SJCRH30 (cell line): ENCODE data around the gene RFPL3. TPM values are rescaled to one million over a fixed set of nuclear protein-coding genes. Genes with fewer than 3 reads are reported as not detected.
"Not testable (repeated sequence)": the region's sequence is repeated elsewhere in the genome, so short reads cannot be mapped to it uniquely, and the experiment has no call there.

Source experiments
- DNase-seq, 2 experiments: peaks; one replicate each; pipeline ENCODE4 v3.0.0-alpha.2; 2015 to 2020
- H3K27ac ChIP-seq: fragments of 250-450 bp; sonication (Bioruptor Pico); 2 replicates; pipeline ENCODE4 v1.5.1; 2020; ENCODE audit warnings: mild to moderate bottlenecking, moderate library complexity
- H3K27me3 ChIP-seq: fragments of 250-450 bp; sonication (Bioruptor Pico); 2 replicates; pipeline ENCODE4 v1.5.1; 2020; ENCODE audit warnings: mild to moderate bottlenecking, moderate library complexity
- H3K36me3 ChIP-seq: fragments of 250-450 bp; sonication (Bioruptor Pico); 2 replicates; pipeline ENCODE4 v1.5.1; 2020; ENCODE audit warnings: mild to moderate bottlenecking, moderate library complexity
- H3K4me1 ChIP-seq: fragments of 250-450 bp; sonication (Bioruptor Pico); 2 replicates; pipeline ENCODE4 v1.5.1; 2020; ENCODE audit warnings: mild to moderate bottlenecking, moderate library complexity
- H3K4me3 ChIP-seq: fragments of 250-450 bp; sonication (Bioruptor Pico); 2 replicates; pipeline ENCODE4 v1.5.1; 2020; ENCODE audit warnings: mild to moderate bottlenecking, moderate library complexity
- H3K9me3 ChIP-seq: fragments of 250-450 bp; sonication (Bioruptor Pico); replicated peaks from 2 replicates; pipeline ENCODE4 v1.5.1; 2020; ENCODE audit warnings: mild to moderate bottlenecking, moderate library complexity
- total RNA-seq: library from RNA; depleted of rRNA; stranded (reverse); fragments of >200 nt; shearing (Covaris generic); gene quantifications from 2 replicates; pipeline ENCODE4 v1.2.3, GENCODE V29; 2014

RFPL3 gene
- total RNA-seq, 1 experiment from 2014 or later = not detected

- H3K36me3 ChIP-seq = no peaks in the 10 kb centered on the region
- no peak overlapping the region for H3K27ac ChIP-seq
- DNase-seq = no peak
These were observed 20.8 kb upstream of the RFPL3 start for GRCh38 chr22:32336771-32337424.

GRCh38 chr22:32337425-32337824 lies 20.2 kb upstream of the RFPL3 start:
- not testable (repeated sequence) for DNase-seq, H3K27ac ChIP-seq, H3K9me3 ChIP-seq, H3K36me3 ChIP-seq, H3K4me3 ChIP-seq, H3K4me1 ChIP-seq, H3K27me3 ChIP-seq

More at GRCh38 chr22:32336771-32337424, 20.8 kb upstream of the RFPL3 start:
- H3K27me3 ChIP-seq = no peaks in the 10 kb centered on the region
- no peaks in the 10 kb centered on the region for H3K9me3 ChIP-seq
- no peak overlapping the region for H3K4me3 ChIP-seq
- H3K4me1 ChIP-seq = no peaks in the 10 kb centered on the region

DNA sequence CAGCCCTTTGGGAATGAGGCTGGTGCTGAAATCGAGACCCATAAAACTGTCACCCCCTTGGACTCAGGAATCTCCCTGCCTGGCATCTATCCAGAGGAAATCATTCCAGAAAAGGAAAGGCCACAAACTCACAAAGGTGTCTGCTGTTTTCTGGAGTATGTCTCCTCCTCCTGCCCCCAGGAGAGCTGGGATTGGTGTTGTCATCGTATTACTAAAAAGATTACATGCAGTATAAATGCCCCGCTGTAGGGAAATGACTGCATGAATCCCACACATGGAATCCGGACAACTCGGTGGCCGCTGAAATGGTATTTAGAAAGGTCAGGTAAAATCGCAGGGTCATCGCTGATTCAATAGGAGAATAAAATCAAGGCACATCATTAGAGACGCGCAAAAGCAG lies 18.9 kb upstream of the RFPL3 start:
- no peak overlapping the region for H3K27ac ChIP-seq
- no peak overlapping the region for H3K4me3 ChIP-seq
- no peak for DNase-seq
- H3K4me1 ChIP-seq = no peaks in the 10 kb centered on the region
- H3K9me3 ChIP-seq = no peaks in the 10 kb centered on the region
- no peaks in the 10 kb centered on the region for H3K36me3 ChIP-seq
- no peaks in the 10 kb centered on the region for H3K27me3 ChIP-seq

DNA sequence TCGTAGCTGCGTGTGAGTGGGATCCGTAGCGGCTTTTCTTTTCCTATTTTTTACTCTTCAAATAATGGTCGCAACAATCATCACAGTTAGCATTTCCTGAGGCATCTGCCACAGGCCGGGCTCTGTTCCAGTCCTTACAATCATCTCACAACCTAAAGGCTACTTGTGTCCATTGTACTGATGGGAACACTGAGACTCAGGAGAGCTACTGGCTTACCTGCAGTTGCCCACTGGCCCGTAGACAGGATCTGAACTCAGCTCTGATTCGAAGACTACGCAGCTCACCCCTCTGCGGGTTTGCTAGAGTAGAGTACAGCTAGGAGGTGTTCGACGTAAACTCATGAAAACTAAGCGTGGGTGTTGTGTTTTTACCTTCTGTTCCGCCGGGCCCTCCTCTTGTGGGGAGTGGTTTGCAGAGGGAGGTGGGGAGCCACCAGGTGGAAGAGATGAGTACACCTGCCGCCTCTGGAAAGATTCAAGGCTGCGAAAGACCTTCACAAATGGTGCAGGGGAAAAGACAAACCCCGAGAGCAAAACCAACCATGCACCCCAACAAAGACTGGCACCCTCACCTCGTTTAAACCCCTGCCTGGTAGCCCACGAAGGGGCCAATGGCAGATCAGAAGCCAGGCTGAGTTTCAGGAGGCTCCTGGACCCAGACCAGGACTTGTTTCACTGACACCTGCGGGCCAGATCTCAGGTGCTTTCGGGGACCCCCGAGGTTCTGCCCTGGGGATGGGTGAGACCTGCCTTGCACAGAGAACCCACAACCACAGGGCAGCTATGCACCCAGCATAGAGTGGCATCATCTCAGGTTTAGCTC lies 18.3 kb upstream of the RFPL3 start:
- H3K27ac ChIP-seq = no peak overlapping the region
- H3K36me3 ChIP-seq = no peaks in the 10 kb centered on the region
- H3K27me3 ChIP-seq = no peaks in the 10 kb centered on the region
- no peaks in the 10 kb centered on the region for H3K4me1 ChIP-seq
- H3K9me3 ChIP-seq = no peaks in the 10 kb centered on the region
- DNase-seq = no peak
- no peak overlapping the region for H3K4me3 ChIP-seq

DNA sequence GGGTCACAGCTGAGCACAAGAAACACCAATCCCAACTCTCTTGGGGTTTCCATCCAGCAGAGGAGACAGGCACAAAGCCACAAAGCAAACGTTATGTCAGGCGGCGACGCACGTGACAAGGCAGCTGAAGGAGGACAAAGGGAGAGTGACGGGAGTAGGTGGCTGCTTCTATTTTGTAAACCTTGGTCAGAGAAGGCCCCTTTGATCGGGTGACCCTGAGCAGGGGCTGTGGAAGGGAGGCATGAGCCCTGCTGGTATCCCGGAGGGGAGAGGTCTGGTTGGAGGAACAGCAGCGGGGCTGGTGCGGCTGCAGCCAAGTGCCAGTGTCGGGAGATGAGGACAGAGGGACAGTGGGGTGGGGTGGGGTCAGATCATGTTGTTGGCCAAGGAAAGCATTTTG lies 17.3 kb upstream of the RFPL3 start:
- H3K4me1 ChIP-seq = no peaks in the 10 kb centered on the region
- H3K4me3 ChIP-seq = no peak overlapping the region
- H3K27ac ChIP-seq = no peak overlapping the region
- no peaks in the 10 kb centered on the region for H3K36me3 ChIP-seq
- H3K9me3 ChIP-seq = no peaks in the 10 kb centered on the region
- H3K27me3 ChIP-seq = no peaks in the 10 kb centered on the region
- DNase-seq = peak; percentile 29 to 43

GRCh38 chr22:32341122-32341740 lies 16.4 kb upstream of the RFPL3 start:
- Histone ChIP-seq H3K9me3 (no peaks in the 10 kb centered on the region), H3K4me3 (no peak overlapping the region), H3K36me3 (no peaks in the 10 kb centered on the region), H3K27ac (no peak overlapping the region), H3K27me3 (no peaks in the 10 kb centered on the region), H3K4me1 (no peaks in the 10 kb centered on the region)
- DNase-seq = no peak

- H3K4me1 ChIP-seq = no peaks in the 10 kb centered on the region
- H3K9me3 ChIP-seq = no peaks in the 10 kb centered on the region
- no peak for DNase-seq
- H3K4me3 ChIP-seq = no peak overlapping the region
- no peaks in the 10 kb centered on the region for H3K27me3 ChIP-seq
- H3K27ac ChIP-seq = no peak overlapping the region
- H3K36me3 ChIP-seq = no peaks in the 10 kb centered on the region
These were observed 14.7 kb upstream of the RFPL3 start for GRCh38 chr22:32342977-32343376.

GRCh38 chr22:32343941-32344340 lies 13.7 kb upstream of the RFPL3 start:
- Histone ChIP-seq H3K9me3 (no peaks in the 10 kb centered on the region), H3K27me3 (no peaks in the 10 kb centered on the region), H3K4me3 (no peak overlapping the region), H3K4me1 (no peaks in the 10 kb centered on the region), H3K36me3 (no peaks in the 10 kb centered on the region), H3K27ac (no peak overlapping the region)
- no peak for DNase-seq

DNA sequence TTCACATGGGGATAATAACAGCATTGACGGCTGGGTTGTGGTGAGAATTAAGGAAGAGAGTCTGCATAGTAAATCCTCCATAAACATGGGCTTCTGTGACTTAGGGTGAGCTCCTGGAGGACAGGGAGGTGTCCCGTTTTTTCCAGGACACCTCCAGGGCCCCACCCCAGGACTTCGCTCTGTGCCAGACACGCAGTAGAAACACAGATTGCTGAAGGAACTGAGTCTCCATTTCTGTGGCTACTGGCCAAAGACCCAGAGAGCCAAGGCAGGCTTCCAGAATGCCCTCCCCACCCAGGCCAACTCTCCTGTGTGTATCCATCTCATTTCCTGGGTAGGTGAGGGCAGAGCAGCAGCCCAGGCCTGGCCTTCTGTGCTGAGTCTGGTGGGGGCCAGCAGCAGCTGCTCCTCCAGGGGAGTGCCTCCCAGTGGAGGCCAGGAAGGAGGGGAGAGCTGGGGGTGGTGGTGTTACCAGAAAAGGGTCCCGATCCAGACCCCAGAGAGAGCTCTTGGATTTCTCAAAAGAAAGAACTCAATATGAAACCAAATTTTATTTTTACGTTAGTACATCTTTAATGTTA lies 9.5 kb upstream of the RFPL3 start:
- no peaks in the 10 kb centered on the region for H3K36me3 ChIP-seq
- no peaks in the 10 kb centered on the region for H3K27me3 ChIP-seq
- no peak for DNase-seq
- H3K27ac ChIP-seq = no peak overlapping the region
- no peaks in the 10 kb centered on the region for H3K9me3 ChIP-seq
- no peak overlapping the region for H3K4me3 ChIP-seq
- no peaks in the 10 kb centered on the region for H3K4me1 ChIP-seq

- not testable (repeated sequence) for H3K9me3 ChIP-seq, H3K36me3 ChIP-seq, DNase-seq
These were observed 5.8 kb upstream of the RFPL3 start for GRCh38 chr22:32351875-32352274.

DNA sequence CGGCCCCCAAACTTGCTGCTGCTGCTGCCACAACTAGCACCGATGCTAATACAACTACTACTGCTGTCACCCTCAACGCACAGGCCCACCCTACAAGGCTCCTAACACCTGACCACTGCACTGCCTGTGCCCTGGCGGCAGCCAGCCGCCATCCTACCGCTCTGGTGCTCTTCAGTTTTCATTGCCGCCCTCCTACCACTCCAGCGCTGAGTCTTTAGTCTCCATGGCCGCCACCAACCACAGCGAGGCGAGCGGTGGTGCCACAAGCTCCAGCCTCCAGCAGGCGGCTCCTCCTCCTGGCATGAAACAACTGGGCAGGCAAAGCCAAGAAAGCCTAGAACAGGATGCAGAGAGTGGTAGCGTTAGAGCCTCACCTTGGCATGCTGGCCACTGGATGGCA lies 5.0 kb upstream of the RFPL3 start:
- Histone ChIP-seq H3K36me3 (no peaks in the 10 kb centered on the region), H3K9me3 (no peaks in the 10 kb centered on the region), H3K27ac (no peak overlapping the region), H3K4me1 (no peaks in the 10 kb centered on the region), H3K4me3 (no peak overlapping the region), H3K27me3 (no peaks in the 10 kb centered on the region)
- no peak for DNase-seq

More at GRCh38 chr22:32351875-32352274, 5.8 kb upstream of the RFPL3 start:
- not testable (repeated sequence) for H3K27me3 ChIP-seq, H3K4me1 ChIP-seq, H3K4me3 ChIP-seq, H3K27ac ChIP-seq

- H3K4me1 ChIP-seq = no peaks in the 10 kb centered on the region
These were observed 4.4 kb upstream of the RFPL3 start for GRCh38 chr22:32353292-32353691.

DNA sequence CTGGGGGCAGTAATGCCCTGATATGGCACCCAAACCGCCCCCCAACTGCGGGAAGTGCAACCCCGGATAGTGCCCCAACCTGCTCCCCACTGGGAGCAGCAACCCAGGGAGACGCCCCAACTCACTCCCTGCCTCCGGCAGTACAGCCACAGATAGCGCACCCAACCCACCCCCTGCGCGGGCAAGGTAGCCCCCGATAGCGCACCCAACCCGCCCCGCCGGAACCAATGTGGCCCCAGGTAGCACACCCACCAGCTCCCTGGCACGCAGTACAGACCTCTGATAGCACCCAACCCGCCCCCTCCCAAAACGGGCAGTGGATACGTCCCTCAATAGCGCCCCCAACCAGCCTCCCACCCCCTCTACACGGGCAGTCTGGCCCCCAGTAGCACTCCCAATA lies 3.8 kb upstream of the RFPL3 start:
- no peak overlapping the region for H3K4me3 ChIP-seq
- H3K27me3 ChIP-seq = no peaks in the 10 kb centered on the region
- H3K9me3 ChIP-seq = no peaks in the 10 kb centered on the region
- no peak for DNase-seq
- H3K27ac ChIP-seq = no peak overlapping the region
- H3K36me3 ChIP-seq = no peaks in the 10 kb centered on the region
- H3K4me1 ChIP-seq = no peaks in the 10 kb centered on the region

More at GRCh38 chr22:32353292-32353691, 4.4 kb upstream of the RFPL3 start:
- Histone ChIP-seq H3K4me3 (no peak overlapping the region), H3K27me3 (no peaks in the 10 kb centered on the region), H3K9me3 (no peaks in the 10 kb centered on the region), H3K27ac (no peak overlapping the region), H3K36me3 (no peaks in the 10 kb centered on the region)
- DNase-seq = no peak

DNA sequence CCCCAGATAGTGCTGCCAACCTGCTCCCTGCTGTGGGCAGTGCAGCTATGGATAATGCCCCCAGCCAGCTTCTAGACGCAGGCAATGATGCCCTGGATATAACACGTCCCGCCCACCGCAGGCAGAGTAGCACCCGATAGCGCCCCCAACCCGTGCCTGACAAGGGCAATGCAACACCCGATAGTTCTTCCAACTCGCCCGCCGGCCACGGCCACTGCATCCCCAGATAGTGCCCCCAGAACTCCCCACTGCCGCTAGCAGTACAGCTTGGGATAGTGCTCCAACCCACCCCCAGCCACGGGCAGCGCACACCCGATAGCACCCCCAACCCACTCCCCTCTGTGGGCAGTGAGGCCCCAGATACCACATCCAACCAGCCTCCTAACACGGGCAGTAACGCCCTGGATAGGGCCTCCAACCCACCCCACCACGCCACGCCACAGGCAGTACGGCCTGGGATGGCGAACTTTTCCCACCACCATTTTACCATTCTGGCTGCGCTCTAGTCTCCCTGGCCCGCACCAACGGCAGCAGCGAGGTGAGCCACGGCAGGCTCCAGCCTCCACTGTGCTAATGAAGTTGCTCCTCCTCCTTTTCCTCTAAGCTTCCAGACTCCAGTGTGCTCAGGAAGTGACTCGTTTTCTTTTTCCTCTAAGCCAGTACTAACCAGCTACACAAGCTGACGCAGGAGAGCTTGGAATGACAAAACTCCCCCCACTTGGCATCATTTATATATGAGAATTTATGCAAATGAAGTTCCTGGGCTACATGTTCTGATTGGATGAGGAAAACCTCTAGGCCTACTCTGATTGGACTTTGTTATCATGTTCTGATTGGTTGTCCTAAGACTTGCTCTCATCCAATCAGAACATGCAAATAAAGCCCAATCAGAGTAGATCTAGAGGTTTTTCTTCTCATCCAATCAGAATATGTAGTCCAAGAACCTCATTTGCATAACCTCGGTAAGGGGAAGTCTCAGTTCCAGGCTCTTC lies 3.0 kb upstream of the RFPL3 start:
- Histone ChIP-seq H3K4me3 (no peak overlapping the region), H3K27ac (no peak overlapping the region), H3K27me3 (no peaks in the 10 kb centered on the region), H3K36me3 (no peaks in the 10 kb centered on the region), H3K9me3 (no peaks in the 10 kb centered on the region), H3K4me1 (no peaks in the 10 kb centered on the region)
- peak in 1 of 2 experiments; percentile 33 for DNase-seq
